COR-L47 (cell line): ENCODE results near the gene EMILIN1.

Experiments
- DNase-seq: peaks from one replicate; lab custom pipeline; 2025; lab: John Stamatoyannopoulos, UW

EMILIN1 gene

DNA sequence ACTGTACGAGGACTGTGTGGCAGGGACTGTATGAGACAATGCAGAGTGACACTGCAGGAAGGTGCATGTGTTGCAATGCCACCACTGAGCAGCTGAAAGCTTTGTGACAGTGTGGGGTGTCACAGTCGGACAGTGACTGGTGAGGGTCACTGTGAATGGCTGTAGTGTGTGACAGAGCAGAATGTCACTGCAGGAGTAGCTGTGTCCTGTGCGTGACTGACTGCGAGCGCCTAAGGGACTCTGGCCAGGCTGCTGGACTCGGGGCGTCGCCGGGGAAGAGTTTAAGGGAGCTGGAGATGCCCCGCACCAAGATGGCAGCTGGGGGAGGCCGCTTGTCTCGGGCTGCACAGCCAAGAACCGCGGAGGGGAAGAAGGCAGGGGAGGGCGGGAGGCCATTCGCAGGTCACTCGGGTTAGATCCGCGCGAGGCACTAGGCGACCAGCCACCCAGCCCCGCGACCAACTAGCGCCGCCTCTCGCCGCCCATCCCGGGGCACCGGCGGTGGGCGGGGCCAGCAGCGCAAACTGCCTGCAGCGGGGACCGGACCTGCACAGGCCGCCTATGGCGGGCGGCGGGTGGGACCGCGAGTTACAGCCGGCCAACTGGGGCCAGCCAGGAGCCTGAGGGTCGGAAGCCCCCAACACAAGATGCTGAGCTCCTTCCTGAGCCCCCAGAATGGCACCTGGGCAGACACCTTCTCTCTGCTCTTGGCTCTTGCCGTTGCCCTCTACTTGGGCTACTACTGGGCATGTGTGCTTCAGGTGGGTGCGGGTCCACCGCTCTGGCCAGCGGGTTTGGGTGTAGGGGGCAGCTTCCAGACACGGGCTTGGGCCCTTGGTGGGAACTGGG lies 45.1 kb downstream of the EMILIN1 start, which contains the start of gene ABHD1:
Gene ABHD1, plus strand, starts transcription at position 514 of the 849 bp plus-strand sequence. Its CDS starts 134 bp downstream, at position 648.
- peak; percentile 8 for DNase-seq

DNA sequence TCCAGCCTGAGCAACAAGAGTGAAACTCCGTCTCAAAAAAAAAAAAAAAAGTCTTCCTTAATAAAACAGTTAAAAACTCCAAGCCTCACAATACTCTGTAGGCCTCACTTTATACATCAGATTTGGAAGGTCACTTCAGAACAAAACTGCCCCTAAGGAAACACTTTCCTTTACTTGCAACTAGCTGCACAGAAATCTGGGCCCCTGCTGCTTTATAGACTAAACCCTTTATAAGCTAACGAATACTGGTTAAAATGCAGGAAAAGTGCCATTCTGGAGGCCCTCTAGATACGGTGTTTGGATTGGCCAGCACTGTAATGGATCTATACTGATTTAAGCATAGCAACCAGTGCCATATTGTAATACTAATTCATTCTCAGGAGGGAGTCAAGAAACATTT lies 46.7 kb downstream of the EMILIN1 start:
- no peak for DNase-seq

DNA sequence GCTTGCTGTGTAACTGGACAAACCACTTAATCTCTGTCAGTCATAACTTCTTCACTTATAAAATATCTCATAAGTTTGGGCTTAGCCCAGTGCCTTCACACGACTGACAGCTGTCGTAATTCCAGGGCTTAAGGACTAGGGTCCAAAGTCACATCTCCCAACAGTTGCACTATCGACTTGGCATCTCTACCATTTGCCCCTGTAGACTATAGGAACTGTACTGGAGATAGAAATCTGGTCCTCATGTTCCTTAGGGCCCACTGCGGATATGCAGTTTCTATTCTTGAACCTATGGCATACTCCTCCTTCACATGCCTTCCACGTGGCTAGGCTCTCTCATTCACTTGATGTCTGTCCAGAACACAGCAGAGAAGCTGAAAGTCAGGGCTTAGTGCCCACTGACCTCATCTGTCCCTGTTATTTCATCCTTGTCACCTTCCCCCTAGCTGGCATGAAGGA lies 47.9 kb downstream of the EMILIN1 start:
- DNase-seq = no peak

DNA sequence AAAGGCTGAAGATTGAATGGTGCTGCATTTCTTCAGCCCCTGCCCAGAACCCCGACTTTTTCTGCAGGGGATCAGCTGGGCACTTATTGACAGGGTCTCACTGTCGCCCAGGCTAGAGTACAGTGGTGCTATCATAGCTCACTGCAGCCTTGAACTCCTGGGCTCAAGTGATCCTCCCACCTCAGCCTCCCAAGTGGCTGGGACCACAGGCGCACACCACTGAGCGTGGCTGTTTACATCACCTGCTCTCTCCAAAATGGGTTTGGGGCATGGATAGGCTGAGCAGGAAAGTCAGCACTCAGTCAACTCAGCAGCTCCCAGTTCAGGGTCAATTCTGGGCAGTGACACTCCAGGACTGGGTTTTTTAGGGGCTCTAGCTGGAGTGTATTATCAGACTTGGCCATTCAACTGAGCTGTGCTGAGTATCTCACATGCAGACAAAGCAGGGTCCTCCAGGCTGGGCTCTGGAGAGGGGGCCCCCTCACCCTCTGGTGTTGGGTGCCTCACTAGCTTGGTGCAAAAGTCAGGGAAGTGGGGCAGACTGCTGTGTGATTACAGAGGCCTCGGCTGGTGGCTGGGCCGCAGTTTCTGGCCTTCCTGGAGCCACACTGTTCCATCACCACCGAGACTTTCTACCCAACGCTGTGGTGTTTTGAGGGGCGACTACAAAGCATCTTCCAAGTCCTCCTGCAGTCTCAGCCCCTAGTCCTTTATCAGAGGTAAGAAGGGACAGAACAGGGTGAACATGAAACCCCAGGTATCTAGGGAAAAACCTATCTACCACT lies 49.7 kb downstream of the EMILIN1 start:
- DNase-seq = no peak

DNA sequence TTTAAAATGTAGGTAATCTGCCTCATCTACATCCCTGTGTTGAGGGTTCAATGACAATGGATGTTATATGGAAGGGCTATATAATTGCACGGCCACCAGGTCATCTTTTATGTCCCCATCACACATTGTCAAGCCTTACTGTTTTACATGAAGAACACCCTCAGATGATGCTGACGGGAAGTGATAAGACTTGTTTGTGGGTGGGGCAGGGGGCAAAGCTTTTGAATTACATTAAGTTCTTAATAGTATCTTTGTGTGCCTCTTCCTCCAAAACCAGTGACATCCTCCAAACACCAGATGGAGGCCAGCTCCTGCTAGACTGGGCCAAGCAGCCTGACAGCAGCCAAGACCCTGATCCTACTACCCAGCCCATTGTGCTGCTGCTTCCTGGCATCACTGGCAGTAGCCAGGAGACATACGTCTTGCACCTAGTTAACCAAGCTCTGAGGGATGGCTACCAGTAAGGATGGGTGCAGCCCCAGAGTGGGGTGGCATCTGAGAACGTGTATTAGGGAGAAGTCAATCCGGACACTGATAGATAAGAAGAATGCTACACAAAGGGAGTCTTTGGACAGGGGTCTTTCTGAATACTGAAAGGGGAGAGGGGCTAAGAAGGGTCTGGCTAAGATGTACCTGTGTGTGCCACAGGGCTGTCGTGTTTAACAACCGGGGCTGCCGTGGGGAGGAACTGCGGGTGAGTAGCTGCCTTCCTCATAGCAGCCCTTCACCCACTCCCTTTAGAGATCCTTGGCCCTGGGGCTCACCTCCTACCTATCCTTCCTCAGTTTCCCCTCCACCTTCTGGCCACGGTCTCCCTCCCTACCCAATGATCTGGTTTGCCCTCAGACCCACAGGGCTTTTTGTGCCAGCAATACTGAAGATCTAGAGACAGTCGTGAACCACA lies 50.5 kb downstream of the EMILIN1 start:
- DNase-seq = no peak

DNA sequence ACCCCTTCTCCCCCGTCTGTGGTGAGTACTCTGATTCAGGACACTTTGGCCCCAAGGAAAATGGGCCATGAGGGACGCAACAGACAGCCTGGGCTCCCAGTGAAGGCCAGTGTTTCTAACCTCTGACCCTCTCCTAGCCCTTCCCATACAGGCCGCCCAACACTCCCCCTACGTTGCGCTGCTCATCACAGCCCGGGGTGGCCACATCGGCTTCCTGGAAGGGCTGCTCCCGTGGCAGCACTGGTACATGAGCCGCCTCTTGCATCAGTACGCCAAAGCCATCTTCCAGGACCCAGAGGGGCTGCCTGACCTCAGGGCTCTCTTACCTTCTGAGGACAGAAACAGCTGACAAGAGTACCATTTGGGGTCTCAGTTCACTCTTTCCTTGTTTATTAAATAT lies 52.0 kb downstream of the EMILIN1 start:
- no peak for DNase-seq

DNA sequence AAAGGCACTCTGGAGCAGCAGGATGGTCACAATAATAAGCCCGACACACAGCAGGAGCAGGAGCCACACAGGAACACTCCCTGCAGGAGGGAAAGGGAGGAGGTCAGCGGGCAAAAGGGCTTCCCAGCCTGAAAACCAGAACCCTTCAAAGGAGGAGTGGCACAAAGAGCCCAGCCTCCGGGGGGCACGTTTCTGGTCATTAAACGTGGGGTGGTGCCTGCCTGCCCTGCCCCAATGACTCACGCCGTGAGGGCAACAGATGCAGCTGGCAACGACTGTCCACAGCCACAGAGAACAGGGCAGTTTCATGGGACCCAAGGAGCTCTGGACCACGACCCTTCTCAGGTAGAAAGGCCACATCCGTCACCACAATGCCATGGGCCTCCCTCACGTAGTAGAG lies 53.0 kb downstream of the EMILIN1 start:
- no peak for DNase-seq

DNA sequence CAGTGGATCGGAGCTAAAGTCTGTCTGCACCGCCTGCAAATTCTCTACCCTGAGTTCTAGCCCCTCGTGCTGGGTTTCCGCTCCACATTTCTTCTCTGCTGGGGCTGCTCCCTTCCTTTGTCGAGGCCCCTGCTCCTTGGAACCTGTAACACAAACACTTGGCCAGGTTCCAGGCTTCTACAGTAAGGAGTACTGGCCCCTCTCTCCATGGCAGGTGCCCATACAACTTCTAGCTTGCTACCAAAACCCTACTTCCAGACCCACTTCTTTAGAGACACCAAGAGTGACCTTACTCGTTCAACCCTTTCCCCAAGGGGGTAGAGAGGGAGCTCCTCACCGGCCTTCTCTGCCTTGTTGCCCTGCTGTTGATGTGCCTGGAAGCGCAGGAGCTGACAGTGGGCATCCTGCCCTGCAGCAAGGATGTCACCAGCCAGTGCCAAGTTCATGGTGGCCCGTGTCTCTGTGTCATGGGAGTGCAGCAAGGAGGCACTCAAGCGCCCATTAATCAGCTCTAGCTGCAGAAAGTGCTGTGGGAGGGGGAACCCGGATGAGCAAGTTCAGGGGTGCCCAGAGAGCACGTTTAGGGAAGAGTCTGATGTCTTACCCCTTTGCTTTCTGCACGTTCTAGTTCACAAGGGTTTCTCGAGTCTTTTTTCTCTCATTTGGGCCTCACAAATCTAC lies 54.9 kb downstream of the EMILIN1 start:
- DNase-seq = no peak

DNA sequence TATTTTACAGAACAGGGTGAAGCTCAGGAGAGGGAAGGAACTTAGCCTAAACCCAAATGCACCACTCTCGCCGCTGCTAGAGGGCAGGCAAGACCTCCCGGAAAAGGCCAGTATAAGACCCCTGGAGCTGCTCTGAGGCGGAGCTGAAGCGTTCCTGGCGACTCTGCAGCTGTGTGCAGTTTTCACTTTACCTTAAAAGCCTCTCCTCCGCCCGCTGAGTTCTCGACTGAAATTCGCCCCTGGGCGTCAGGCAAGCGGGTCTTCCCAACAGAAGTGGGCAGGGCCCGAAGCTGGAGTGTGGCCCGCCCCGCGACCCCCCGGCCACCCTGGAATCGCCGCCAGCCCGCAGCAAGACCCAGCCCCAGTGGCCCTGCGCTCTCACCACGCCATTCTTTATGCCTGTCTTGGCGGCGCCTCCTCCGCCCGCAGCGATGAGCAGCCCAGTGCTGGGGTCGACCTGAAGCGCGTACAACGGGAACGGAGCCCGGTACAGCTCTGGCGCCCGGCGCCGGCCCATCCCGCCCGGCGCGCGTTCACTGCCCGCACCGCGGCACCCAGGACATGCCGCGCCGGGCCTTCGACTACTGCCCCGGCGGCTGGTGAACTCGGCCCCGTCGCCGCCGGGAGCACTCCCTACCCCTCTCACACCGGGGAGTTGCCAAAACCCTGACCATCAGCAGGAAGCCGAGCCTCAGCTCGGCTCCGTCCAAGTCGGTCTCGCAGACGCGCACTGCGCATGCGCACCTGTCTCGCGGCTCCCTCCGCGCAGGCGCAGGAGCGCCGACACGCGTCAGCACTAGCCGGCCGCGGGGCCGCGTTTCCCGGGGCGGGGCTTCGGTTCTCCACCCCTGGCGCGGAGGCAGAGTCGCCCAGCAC lies 55.7 kb downstream of the EMILIN1 start, which contains the start of gene PREB:
Gene PREB, minus strand, starts transcription at position 732 of the 876 bp plus-strand sequence. Its CDS starts 215 bp downstream, at position 517.
- DNase-seq = peak; percentile 97

DNA sequence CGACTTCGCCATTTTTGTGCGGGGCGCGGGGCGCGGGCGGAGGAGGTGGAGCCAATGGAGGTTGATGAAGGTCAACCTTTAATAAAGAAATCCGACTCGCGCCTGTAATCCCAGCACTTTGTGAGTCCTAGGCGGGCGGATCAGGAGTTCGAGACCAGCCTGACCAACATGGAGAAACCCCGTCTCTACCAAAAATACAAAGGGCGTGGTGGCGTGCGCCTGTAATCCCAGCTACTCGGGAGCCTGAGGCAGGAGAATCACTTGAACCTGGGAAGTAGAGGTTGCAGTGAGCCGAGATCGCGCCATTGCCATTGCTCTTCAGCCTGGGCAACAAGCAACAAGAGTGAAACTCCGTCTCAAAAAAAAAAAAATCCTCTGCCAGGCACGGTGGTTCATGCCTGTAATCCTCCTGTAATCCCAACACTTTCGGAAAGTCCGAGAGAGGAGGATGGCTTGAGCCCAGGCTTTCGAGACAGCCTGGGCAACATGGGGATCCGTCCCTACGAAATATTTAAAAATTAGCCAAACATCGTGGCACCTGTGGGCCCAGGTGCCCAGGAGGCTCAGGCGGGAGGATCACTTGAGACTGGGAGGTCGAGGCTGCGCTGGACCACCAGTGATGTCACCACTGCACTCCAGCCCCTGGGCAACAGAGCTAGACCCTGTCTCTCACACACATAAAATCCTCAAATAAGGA lies 56.5 kb downstream of the EMILIN1 start:
- no peak for DNase-seq

DNA sequence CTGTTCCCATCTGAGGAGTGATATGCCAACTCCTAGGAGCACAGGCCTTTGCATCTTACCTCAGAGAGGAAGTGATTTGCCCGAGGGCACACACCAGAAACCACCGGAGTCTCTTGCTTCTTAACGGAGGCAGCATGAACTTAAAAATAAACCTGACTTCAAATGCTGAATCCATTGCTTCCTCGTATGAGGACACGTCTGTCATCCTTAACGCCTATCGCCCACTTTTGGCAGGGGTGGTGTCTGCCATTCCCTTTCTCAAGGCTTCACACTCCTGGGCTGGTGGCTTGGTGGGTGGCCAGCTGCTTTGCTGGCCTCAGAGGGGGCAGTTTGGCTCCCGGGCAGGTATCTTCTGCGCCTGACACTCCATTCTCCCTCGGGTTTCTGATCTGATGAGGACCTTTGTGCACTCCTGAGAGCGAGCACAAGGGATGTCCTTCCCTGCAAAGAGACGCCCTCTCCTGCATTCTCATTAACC lies 57.1 kb downstream of the EMILIN1 start:
- DNase-seq = no peak
